TTC549 (cell line): Measurements from ENCODE around the gene CAMTA1.

Source experiments
- FAIRE-seq: peaks from 2 replicates; lab custom pipeline; 2012; peaks lifted over from hg19 to GRCh38; lab: Jason Lieb, UNC

The CAMTA1 gene

DNA sequence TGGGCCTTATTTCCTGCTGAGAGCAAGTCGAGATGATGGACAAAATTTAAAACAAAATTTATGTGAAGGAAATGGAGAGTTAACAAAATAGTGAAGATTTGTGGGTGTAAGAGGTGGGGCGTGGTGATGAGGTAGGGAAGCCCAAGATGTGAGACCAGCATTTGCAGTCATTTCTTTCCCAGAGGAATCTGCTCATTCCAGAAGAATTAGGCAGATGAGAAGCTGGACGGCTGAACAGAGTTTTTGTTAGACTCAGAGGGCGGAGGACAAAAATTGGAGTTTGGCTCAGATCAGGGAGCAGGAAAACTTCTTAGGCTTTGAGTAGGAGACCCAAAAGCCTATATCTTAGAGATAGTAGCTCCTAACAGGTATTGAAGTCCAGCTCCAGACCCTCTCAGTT is 65.3 kb downstream of the CAMTA1 start:
- no peak for FAIRE-seq

DNA sequence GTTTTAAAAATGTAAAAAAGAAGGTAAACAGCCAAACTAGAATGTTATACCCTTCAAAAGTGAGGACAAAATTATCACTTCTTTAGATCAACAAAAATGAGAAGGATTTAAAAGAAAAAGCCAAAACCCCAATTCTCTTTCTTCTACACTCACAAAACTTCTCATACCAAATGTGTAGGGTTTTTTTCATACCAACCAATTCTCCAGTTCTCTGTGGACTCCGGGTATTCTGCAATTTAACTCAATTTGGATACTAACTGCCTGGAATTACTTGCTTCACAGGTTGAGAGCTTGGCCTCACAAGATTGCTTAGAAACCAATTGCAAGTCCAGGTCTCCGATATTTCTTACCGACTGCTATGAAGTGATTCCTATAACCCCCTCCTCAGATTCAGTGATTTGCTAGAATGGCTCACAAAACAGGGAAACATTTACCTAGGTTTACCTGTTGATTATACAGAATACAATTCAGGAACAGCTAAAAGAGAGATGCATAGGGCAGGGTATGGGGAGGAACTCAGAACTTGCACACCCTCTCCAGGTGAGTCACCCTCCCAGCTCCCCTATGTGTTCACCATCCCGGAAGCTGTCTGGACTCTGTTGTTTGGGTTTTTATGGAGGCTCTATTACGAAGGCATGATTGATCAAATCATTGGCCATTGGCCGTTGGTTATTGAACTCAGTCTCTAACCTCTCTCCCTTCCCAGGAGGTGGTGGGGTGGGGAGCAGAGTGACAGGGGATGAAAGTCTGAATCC is 67.1 kb downstream of the CAMTA1 start:
- FAIRE-seq = no peak

DNA sequence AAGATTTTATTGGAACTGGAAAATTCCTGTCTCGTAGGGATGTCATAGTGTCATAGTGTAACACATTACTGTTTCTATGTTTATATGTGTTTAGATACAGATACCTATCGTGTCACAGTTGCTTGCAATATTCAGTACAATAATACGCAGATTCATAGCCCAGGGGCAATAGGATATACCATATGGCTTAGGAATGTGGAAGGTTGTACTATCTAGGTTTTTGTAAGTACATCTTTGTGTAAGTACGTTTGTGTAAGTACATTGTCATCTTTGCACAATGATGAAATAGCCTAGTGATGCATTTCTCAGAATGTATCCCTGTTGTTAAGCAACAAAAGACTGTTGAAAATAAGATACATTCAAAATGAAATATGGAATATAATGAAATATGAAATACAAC is 68.9 kb downstream of the CAMTA1 start:
- FAIRE-seq = no peak

GRCh38 chr1:6857831-6858230 is 72.6 kb downstream of the CAMTA1 start:
- no peak for FAIRE-seq

- FAIRE-seq = no peak
These were observed 73.3 kb downstream of the CAMTA1 start for GRCh38 chr1:6858596-6858995.

GRCh38 chr1:6859415-6860343 is 74.4 kb downstream of the CAMTA1 start:
- FAIRE-seq = no peak

- FAIRE-seq = no peak
These were observed 75.1 kb downstream of the CAMTA1 start for GRCh38 chr1:6860401-6860800.

- no peak for FAIRE-seq
These were observed 75.9 kb downstream of the CAMTA1 start for GRCh38 chr1:6861075-6861724.

GRCh38 chr1:6862906-6863305 is 77.7 kb downstream of the CAMTA1 start:
- FAIRE-seq = no peak

DNA sequence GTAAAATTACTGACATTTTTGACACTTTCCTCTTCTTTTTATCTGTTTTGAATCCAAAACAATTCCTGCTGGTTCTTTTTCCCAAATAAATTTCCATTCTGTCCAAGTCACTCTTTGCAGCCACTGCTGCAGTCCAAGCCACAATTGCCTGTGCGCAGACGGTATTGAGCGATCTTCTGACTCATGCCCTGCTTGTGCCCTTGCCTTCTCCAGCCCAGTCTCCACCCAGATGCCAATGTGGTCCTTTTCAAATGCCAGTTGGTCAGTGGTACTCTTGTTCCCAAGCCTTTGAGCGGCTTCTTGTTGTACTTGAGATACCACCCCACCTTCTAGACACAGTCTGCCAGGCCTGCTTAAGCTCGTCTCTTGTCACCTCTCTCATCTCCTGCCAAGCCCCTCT is 78.9 kb downstream of the CAMTA1 start:
- FAIRE-seq = no peak

GRCh38 chr1:6866825-6867224 is 81.6 kb downstream of the CAMTA1 start:
- no peak for FAIRE-seq

DNA sequence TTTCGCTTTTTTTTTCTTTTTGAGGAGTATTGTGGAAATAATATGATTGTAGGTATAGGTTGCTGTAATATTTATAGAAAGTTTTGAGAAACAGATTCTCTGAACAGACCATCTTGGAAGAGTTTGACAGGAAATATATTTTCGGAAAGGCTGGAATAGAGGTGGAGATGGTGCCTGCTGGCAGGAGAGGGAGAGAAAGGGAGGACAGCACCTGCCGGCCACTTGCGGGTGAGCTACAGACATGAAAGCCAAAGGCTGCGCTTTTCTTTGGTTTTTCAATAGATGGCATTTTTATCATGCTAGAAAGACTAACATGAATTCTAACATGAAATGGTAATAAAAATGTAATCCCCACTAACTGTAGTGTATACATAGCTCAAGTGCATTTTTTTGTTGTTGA is 82.1 kb downstream of the CAMTA1 start:
- no peak for FAIRE-seq

DNA sequence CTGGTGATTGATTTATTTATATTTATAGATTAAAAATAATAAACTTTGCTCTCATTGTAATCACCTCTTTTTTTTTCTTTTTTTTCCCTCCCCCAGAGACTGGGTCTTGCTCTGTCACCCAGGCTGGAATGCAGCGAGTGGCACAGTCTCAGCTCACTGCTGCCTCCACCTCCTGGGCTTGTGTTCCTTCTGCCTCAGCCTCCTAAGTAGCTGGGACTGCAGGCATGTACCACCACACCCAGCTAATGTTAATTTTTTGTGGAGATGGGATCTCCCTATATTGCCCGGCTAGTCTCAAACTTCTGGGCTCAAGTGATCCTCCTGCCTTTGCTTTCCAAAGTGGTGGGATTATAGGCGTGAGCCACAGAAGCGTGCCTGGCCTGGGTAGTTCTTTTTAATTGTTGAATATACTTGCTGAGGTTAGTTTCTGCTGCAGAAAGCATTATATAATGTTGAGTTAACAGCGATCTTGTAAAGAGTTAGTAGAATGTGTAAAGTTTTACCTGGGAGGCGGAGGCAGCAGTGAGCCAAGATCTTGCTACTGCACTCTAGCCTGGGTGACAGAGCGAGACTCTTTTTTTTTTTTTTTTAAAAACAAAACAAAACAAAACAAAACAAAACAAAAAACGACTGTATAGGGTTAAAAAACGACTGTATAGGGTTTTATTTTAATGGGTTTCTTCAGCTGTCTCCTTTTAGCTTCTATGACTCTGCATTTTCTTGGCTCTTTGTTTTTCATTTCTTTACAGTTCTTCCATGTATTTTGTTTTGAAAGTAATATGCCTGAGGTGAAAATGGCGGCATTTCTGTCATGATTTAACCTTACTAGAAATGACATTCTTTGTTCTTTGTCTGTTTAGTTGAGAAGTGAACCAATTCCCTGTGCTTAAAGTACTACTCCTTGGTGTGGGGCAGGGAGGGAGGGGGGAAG is 82.7 kb downstream of the CAMTA1 start:
- no peak for FAIRE-seq

GRCh38 chr1:6868660-6869380 is 83.6 kb downstream of the CAMTA1 start:
- no peak for FAIRE-seq

DNA sequence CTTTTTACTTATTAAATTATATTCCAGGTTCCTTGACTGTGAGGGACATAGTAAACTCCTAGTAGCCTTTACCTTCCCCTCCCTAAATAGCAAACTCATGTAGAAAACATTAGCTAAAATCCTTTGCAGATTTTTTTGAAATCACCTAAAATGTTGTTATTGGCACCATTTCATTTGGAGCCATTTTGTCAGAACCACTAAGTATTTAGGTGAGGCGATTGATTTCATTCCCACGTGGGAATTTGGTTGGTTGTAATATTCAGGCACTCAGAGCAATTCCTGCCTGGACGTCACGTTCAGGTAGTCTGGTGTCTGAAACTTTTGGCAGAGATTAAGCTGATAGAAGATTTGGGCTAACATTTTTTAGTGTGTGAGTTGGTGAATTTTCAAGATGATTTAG is 84.3 kb downstream of the CAMTA1 start:
- FAIRE-seq = no peak

DNA sequence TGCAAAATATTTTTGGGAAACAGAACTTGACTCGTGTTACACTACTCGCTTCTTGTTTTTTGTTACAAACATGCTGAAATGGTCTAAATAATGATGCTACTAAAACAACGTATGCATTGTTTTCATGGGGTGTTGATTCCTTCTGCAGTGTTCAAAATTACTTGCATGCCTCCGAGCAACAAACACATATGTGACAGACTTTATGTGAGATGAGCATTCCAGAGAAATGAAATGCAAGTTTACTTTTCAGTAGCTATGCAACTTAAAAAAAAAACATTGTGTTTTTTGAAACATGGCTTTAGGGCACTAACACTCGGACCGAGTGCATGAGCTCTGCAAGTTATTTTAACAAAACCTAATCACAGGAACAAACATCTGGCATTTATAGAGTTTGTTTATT is 84.8 kb downstream of the CAMTA1 start:
- FAIRE-seq = no peak

DNA sequence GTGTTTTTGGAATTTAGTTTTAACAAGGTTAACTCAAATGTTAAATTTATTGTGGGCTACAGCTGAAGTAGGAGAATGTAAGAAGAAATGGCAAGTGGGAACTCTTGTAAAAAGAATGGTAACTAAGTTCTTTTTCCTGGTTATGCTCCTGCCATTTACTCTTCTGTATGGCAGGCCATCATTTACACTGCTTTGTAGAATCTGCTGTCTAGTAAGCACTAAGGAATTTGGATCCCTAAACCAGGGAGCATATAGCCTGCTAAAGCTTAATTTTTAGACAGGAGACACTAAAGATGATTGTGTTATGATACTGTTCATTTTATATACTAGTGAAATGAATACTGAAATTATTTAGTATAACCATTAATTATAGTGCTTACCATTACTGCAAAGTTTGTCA is 85.3 kb downstream of the CAMTA1 start:
- no peak for FAIRE-seq

- FAIRE-seq = no peak
These were observed 86.2 kb downstream of the CAMTA1 start for GRCh38 chr1:6871300-6871972.

GRCh38 chr1:6872573-6873261 is 87.5 kb downstream of the CAMTA1 start:
- FAIRE-seq = no peak
